ENCODE measurements around the gene SYDE1.

DNA sequence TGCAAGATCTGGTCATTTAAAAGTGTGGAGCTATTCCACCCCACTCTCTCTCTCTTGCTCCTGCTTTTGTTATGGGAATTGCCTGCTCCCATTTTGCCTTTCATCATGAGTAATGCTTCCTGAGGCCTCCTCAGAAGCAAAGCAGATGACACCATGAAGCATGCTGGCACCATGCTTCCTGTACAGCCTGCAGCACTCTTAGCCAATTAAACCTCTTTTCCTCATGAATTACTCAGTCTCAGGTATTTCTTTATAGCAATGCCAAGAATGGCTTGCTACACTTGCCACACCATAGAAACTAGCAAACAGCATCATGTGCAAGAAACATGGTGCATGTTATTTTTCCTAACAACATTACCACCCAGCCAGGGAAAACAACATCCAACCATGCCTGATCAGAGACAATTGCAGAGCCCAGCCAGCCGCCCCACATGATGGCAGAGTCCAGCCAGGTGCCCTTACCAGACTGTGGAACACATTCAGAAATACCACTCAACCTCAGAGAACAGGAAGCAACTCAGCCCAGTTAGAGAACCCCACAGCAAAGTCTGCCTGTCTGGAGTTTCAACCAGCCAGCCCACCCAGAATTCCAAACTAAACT is 36.9 kb downstream of the SYDE1 start:
- TF ChIP-seq, protein P1, sequence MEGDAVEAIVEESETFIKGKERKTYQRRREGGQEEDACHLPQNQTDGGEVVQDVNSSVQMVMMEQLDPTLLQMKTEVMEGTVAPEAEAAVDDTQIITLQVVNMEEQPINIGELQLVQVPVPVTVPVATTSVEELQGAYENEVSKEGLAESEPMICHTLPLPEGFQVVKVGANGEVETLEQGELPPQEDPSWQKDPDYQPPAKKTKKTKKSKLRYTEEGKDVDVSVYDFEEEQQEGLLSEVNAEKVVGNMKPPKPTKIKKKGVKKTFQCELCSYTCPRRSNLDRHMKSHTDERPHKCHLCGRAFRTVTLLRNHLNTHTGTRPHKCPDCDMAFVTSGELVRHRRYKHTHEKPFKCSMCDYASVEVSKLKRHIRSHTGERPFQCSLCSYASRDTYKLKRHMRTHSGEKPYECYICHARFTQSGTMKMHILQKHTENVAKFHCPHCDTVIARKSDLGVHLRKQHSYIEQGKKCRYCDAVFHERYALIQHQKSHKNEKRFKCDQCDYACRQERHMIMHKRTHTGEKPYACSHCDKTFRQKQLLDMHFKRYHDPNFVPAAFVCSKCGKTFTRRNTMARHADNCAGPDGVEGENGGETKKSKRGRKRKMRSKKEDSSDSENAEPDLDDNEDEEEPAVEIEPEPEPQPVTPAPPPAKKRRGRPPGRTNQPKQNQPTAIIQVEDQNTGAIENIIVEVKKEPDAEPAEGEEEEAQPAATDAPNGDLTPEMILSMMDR (IDR thresholded peaks at IDR 0.05; ENCODE audit: insufficient read depth, low read length): no peak
- TF ChIP-seq GABPA (IDR thresholded peaks at IDR 0.05; ENCODE audit: low read depth): no peak

Measured in HL-60 (cell line).